Embryonic facial prominence (tissue), 1 donor: Measurements from ENCODE around the gene SDK1.
"Not testable (repeated sequence)": the region's sequence is repeated elsewhere in the genome, so short reads cannot be mapped to it uniquely, and the experiment has no call there.

Experiments
- DNase-seq: peaks from one replicate; pipeline ENCODE4 v3.0.0-alpha.2; 2016; ENCODE audit errors: extremely low spot score

The SDK1 gene

DNA sequence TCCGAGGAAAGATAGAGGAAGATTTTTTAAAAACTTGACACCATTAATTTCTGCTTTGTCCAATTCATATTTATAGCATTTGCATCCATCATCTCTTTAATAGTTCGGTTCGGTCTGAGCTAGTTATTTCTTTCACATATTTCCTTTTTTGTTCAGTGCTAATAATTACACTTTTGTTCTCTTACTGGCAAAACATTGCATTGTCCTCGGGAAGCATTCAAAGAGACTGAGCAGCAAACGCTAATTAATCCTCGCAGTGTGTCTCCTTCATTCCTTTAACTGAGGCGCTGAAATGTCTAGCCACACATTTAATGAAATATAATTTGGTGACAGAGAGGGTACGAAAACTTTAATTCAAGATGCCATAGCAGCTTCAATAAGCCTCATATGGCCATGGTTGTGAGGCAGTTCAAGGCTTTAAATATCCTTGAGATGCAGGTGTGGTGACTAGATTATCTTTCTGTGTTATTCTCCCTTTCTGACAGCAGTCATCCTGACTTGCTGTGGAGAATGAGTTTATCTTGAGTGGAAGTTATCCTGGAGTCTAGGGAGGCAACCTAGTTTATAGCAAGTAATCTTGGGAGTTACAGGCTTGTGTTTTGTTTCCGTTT lies 431.4 kb downstream of the SDK1 start:
- no peak for DNase-seq

DNA sequence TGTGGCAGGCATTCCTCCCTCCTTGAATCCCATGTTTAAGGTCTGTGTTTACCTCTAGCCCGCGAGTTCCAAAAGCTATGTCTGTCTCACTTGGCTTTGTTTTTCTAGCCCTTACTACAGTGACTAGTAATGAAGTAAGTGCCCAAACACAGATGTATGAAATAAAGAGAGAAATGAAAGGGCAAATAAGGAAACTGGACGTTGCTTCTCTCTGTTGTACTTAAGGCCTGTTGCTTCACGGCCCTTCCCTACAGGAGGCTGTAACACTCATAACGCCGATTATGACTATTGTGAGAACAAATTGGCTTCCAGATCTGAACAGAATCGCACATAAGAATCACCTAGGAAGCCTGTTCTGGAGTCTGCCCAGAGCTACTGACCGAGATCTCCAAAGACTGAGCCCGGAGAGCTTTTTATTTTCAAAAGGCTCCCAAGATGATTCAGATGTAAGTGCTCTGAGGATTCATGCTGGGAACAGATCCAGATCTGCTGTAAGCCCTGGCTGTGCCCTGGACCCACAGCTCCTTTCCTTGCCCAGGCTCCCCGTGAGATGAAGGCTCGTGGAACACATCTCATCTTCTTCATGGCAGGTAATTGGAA lies 432.6 kb downstream of the SDK1 start:
- no peak for DNase-seq

DNA sequence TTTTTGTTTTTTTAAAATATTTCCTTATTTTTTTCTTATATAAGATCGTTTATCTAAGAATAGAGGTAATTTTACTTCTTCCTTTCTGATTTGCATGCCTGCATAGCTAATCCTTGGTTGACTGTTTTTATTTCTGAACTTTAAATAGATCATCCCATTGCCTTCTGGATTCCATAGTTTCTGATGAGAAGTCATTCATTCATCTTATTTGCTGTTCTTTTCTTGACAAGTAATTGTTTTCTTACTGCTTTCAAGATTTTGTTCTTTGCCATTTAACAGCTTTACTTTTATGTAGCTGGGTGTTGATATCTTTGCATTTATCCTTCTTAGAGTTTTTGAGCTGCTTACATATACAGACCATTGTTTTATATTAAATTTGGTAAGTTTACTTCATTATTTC lies 437.9 kb downstream of the SDK1 start:
- no peak for DNase-seq

DNA sequence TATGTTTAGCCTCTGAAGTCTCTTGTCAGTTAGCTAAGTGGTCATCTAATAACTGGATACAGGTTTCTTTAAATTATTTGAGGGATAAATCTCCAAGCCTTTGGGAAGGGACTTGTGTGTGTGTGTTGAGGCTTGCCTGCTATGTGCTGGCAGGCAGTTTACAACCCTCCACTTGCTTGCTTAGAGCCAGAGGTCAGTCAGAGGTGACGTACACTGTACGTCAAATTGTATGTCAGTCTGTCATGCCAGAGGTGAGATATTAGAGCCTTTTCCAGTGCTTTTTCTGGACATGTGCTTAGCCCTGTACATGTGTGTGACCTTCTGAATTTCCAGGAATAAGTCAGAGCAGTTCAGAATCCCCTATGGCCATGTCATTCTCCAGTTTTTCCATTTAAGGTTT lies 438.9 kb downstream of the SDK1 start:
- DNase-seq = no peak

DNA sequence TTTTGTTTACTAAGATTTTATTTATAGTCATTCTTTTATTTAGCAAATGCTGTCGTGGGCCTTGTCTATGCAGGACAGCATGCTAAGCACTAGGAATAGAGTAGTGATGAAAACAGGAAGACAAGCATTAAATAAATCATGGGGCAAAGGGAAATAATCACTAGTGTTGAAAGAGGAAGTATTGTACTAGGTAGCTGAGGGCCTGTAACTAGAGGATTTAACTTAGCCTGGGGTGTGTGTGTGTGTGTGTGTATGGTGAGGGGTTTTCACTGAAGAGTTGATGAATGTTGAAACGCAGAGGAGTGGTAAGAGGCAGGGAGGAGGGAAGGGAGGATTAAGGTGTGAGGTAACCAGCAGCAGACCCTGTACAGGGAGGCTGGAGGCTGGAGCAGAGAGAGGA lies 446.4 kb downstream of the SDK1 start:
- DNase-seq = no peak

DNA sequence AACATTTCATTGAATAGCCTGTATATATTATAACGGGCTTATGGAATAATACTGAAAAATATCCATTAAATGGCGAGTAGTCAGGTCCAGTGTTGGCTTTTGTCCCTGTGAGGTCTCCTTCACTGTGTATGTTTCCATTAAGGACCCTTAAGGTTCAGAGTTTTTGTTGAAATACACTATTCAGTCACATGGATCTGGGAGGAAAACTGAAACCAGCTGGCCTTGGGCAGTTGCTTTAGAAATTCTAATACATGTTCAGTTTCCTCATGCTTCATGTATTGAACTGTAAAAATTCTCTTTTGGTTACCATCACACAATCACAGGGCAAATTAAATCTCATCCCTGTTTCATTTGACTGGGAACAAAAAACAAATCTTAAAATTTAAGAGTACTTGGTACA lies 447.3 kb downstream of the SDK1 start:
- DNase-seq = no peak

DNA sequence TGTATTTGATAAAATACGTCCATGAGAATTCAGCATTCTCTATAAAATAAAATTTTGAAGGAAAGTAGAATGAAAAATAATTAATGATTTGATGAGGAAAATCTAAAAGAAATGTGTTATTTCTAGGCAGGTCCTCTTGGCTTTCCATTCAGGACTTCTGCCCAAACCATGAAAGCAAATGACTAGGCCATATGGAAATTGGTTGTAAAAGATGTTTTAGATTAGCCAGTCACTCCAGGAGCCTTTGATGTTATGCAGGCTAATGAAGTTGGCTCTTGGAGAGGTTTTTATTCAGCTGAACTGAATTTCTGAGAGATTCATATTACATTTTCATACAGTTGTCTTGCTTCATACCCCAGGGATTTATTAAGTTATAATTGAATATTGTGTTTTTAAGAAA lies 452.8 kb downstream of the SDK1 start:
- peak; percentile 49 for DNase-seq

DNA sequence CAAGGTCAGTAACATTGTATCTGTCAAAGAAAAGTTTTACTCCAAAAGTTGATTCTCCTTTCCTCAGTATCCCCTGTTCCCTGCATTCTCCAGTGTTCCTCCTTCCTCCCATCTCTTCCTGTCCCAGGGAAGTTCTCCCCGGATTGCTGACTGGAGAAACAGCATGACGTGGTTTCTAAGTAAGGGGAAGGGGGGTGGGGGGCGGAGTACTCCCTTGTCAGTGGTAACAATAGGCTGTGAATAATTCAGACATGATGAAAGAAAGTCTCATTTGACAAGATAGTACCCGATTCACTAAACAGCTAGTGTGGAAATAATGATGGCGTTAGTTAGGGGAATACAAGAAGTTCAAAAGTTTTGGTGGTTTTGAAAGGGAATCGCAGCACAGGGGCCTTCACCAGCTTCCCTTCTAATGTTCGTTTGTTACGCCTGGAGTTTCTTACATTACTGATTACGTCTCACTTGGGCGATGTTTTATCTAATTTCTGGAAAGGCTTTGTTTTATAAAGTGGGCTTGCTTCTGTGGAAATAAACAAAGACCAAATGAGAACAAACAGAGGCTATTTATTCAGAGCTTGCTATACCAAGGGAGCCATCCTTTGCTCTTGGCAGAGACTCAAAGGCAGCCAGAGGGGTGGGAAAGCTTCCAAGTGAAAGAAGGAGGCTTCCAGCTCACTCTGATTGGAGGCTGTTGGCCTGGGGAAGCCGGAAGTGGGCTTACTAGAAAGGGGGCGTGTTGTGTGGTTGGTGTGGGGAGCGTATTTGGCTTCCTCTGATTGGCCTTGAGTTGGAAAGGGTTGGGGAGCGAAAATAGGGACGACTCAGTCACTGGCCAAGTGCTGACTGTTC lies 453.7 kb downstream of the SDK1 start:
- peak; percentile 63 for DNase-seq

DNA sequence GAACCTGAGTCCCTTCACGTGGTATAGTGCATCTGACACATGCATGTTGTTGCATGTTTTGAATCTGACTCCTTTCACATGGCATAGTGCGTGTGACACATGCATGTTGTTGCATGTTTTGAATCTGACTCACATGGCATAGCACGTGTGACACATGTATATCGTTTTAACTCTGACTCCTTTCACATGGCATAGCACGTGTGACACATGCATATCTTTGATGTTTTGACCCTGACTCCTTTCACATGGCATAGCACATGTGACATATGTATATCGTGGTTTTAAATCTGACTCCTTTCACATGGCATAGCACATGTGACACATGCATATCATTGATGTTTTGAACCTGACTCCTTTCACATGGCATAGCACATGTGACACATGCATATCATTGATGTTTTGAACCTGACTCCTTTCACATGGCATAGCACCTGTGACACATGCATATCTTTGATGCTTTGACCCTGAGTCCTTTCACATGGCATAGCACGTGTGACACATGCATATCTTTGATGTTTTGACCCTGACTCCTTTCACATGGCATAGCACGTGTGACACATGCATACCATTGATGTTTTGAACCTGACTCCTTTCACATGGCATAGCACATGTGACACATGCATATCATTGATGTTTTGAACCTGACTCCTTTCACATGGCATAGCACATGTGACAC lies 454.9 kb downstream of the SDK1 start:
- not testable (repeated sequence) for DNase-seq

DNA sequence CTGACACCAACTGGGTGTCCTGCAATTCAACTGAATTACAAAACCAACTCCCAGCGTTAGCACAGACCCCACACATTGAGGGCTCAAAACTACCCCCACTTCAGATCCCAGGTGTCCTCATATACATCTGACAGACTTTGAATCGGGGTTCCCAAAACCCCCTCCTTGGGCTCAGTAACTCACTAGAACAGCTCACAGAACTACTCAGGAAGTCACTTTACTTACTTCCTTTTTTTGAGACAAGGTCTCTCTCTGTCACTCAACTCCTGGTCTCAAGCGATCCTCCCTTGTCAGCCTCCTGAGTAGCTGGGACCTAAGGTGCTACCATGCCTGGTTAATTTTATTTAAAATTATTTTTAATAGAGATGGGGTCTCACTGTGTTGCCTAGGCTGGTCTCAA lies 456.0 kb downstream of the SDK1 start:
- DNase-seq = no peak

DNA sequence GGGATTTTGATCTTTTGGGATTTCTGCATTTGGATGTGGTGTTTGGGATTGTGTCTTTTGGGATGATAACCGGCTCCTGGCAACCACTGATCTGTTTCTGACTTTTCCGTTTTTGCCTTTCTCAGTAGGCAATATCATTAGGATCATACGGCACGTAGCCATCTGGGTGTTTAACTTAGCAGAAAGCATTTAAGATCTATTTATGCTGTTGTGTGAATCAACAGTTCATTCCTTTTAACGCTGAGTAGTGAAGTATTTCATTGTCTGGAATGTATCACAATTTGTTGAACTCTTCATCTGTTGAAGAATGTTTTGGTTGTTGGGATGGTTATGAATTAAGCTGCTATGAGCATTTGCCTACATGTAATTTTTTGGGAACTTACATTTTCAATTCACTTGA lies 459.6 kb downstream of the SDK1 start:
- DNase-seq = no peak

DNA sequence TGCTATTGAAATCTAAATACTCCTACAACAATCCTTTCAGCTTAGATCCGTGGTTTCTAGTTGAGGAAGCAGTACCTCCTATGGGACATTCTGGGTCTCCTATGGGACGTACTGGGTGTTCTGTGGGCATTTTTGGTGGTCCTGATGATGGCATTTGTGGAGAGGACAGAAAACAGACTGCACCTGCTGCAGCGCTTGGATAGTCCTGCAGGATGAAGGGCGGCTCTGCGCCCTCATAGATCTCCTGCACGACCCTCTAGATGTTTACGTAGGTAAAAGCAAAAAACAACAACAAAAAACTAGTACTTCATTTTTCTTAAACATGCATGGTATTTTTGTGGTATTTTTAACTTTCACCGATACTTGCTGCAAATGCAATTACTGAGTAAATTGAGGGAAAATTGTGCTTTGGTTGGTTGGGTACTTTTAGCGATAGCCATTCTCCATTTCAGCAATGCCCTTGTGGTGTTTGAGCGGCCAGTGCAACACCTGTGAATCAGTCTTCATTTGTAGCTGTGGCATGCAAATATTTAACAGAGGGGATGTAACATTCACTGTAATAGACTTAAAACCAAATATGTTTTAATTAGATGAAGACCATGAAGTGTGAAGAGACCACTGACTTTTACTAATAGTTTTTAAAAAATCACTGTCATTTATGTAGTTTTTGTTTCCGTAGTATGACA lies 461.2 kb downstream of the SDK1 start:
- no peak for DNase-seq

DNA sequence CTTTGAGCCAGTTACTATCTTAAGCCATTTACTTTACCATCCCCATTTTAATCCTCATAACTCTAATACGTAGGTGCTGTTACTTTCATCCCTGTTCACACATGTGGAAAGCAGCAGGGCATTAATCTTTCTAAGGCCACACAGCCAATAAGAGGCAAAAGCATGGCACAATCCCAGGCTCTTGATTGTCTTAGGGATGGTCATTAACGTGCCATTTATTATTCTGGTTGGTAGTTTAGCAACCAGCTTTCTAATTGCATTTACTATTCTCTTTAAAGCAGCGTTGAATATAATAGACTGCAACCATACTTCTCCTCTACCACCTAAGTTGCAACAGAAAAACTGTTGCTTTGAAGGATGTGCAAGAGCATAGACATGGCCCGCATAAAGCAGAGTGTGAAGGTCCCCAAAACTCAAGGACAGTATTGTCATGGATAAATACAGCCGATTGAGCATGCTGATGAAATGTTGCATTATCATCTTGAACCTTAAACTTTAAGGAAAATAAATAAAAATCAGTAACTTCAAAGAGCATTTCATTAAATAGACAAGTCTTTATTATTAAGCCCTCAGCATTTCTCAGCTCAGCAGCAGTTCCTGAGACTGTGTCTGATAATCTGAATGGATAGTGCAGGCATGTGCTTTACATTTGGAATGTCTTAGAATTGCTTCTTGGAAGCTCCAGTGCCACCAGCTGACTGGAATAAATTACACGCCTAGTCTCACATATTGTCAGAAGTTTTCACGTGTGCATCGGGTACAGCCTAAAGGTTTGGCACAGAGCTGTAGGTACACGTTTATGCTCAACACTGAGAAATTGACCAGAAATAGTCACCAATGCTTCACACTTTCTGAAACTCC lies 467.1 kb downstream of the SDK1 start:
- DNase-seq = no peak

DNA sequence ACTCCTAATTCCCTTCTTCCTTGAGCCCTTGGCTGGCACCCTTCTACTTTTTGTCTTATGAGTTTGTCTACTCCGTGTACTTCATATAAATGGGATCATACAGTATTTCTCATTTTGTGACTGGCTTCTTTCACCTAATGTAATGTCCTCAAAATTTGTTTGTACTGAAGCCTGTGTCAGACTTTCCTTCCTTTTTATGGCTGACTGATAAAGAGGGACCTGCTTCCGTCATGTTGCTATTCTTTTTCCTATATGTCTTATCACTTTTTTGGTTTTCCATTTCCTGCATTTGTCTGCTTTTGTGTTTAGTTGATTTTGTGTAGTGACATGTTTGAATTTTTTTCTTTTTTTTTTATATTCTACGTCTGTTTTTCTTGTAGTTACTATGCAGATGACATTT lies 470.9 kb downstream of the SDK1 start:
- no peak for DNase-seq

DNA sequence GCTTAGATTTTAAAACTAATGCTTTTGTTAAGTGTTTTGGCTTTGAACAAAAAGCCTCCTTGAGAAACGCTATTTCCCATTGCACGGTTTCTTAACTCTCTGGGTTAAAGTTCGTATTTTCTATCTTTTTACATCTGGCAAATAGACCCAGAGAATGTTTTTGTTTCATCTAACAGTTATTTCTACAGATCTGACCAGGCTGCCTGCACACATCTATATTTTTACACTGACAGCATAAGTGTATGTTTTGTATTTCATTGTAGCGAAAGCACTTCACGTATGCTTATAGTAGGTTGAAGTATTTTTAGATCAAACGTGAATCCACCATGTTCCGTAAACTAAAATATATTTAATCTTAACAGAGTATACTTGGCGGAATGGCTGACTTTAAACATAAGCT lies 477.3 kb downstream of the SDK1 start:
- no peak for DNase-seq

DNA sequence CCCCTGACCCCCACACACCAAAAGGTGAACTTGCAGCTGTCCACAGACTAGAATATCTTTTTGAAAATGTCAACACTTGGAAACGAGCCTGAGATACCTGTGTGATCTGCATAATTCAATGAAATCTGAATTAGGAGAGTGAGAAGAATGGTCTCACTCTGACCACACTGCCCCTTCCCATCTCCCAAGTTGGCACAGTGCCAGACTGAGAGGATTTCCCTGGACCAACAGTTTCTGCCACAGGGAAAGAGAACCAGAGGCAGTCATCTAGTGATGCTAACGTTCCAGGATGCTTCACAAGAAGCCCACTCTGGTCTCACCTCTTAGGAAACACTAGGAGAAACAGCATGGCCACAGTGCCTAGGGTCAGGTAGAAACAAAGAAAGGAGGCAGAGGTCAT lies 479.0 kb downstream of the SDK1 start:
- DNase-seq = no peak

DNA sequence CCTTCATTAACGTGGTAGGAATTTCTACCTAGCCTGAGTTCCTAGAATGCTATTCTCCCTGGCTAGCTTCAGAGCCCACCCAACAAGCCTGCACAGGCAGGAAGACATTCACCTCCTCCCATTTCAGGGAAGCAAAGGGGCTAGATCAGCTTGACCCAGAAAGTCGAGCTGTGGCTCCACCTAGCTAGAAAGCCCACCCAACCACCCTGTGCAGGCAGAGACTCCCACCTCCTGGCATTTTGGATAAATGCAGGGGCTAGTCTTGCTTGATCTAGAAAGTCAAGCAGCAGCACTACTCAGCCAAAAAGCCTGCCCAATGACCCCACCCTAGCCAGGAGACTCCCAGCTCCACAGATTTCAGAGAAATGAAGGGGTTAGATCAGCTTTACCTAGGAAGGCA lies 479.5 kb downstream of the SDK1 start:
- DNase-seq = no peak

DNA sequence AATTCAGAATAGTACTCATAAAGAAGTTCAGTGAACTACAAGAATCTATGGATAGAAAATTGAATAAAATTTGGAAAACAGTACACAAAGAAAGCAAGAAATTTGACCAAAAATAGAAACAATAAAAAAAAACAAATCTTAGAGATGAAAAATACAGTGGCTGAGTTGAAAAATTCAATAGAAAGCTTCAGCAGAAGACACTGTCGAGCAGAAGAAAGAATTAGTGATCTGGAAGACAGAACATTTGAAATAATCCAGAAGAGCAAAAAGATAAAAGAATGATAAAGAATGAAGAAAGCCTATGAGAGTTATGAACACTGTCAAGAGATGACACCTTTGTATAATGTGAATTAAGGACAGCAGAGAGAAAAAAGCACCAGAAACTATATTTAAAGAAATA lies 480.6 kb downstream of the SDK1 start:
- DNase-seq = no peak

DNA sequence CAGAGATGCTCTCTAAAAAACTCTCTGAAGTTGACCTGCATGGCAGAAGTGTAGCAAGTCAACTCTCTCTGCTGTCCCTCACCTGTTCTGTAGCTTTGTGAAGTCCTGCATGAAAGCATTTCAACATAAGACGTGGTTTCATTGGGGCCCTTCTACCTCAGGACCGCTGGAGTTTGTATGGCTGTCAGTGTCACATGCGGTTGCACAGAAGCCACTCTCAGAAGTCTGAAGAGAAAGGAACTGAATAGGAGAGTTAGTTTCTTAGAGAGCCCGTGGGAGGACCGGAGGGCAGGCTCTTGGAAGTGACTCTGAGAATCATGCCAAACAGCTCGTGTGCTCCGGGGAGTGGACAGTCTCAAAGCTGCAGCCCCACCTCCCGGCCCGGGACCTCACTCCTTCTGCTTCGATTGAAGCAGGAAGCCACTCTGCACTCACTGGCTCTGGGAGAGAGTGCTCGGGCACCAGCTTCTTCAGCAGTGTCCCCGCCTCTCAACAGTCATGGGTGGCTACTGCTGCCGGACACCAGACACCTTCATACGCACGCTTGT lies 486.7 kb downstream of the SDK1 start:
- no peak for DNase-seq

DNA sequence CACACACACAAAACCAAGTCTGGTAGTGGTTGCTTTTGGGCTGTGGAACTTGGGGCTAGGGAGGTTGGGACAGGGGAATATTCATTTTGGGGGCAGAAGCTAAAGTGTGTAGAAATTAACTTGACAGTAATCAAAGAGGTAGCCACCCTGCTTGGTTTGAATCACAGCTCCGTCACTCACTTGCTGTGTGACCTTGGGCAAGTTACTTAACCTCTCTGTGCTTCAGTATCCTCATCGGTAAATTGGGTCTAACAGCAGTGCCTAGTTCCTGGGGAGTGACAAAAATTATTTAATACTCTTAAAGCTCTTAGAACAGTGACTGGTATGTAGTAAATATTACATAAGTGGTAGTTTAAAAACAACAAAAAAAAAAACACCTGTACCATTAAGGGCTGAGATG lies 489.8 kb downstream of the SDK1 start:
- no peak for DNase-seq

DNA sequence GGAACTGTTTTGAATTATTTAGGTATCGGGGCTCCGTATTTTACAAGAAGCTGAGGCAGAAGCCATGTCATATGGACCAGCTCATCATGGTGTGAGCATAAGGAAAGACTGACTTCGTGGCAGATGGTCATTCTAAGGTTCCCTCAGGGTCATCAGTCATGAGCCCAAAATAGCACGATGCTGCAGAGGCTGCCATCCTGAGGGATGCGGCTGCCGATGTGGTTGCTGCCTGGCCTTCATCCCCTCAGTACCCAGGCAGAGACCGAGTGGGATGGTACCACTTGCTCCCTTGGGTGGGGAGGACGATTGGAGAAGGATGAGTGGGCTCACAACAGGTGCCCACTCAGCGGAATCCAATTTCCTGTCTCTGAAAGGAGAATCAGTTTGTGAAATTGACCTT lies 490.3 kb downstream of the SDK1 start:
- no peak for DNase-seq
